ENCODE measurements around the gene ENTPD6.

- TF ChIP-seq CTCF (IDR thresholded peaks at IDR 0.05) (no peak), EZH2phosphoT487 (IDR thresholded peaks at IDR 0.05) (no peak), EZH2 (IDR thresholded peaks at IDR 0.05) (no peak)
These were observed 47.8 kb upstream of the ENTPD6 start for GRCh38 chr20:25147716-25148115.
